COLO668 (cell line): ENCODE data around the gene TOR2A.

ENCODE experiments used
- DNase-seq: peaks from one replicate; lab custom pipeline; 2025; ENCODE audit not compliant: unreplicated experiment; lab: John Stamatoyannopoulos, UW

The TOR2A gene

DNA sequence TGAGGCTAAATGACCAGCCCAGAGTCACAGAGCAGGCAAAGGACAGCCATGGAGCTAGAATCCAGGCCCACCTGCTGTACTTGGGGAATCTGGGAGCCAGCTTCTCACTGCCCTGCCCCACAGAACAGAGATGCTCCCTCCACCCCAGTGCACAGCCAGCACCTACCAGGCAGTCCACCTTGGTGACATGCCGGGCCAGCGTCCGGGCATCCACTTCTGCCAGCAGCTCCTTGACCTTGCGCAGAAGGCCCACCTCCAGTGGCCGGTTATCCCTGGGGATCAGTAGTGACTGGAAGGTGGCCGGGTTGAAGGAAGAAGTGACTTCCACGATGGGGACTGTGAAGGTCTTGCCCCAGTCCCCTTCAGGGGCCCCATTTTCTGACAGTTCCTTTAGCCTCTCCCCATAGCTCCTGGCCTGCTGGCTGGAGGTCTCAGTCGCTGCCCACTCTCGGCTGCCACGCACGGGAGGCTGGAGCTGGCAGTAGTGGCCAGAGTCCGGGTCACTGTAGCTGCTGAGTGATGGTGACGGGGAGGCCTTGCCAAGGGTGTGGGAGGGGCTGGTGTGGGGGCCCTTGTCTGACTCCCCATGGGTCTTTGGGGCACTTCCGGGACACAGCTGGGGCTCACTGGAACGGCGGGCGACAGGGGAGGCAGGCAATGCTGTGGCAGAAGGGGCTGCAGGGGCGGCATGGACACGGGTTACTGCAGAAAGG is 9.5 kb upstream of the TOR2A start:
- DNase-seq, result no peak

DNA sequence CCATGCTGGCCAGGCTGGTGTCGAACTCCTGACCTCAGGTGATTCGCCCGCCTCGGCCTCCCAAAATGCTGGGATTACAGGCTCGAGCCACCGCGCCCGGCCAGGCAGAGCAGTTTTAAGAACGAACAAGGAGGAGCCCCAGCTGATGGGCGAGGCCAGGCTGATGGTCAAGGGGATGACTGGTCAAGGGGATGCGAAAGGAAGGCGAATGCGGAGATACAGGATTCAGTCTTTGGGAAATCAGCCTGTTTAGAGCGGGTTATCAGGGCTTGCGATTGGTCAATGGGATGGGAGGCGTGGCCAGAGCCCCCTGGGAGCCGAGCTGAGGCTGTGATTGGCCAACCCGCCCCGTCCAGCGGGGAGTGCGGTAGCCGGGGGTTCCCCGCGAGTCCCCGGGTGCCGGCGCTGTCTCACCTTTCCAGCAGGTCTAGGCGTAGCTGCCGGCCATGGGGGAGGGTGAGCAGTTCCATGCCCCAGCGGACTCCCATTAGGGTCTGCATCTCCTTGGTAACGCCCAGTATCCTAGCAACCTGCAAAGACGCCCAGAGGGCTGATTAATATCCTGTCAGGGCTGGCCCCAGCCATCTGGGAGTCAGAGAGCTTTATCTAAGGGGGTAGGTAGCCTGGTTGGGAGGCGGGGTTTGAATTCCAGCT is 7.5 kb upstream of the TOR2A start:
- DNase-seq, result peak; percentile 87

DNA sequence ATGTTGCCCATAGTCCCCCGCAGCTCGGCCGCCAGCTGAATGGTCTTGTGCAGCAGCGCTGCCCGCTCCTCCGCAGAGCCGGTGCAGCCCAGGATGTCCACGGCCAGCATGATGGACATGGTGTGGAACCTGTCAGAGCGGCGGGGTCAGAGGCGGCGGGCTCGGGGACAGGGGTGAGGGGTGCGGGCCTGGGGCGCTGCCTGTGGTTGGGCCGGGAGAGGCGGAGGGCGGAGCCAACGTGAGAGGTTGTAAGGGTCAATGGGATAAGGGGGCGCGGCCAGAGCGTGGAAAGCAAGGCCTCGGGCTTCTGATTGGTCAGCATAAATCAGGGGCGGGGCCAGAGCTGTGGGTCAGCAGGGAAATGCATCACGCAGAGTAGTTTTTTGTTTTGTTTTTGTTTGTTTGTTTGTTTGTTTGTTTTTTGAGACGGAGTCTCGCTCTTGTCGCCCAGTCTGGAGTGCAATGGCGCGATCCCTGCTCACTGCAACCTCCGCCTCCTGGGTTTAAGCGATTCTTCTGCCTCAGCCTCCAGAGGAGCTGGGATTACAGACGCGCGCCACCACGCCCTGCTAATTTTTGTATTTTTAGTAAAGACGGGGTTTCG is 6.8 kb upstream of the TOR2A start:
- DNase-seq, result peak; percentile 74

DNA sequence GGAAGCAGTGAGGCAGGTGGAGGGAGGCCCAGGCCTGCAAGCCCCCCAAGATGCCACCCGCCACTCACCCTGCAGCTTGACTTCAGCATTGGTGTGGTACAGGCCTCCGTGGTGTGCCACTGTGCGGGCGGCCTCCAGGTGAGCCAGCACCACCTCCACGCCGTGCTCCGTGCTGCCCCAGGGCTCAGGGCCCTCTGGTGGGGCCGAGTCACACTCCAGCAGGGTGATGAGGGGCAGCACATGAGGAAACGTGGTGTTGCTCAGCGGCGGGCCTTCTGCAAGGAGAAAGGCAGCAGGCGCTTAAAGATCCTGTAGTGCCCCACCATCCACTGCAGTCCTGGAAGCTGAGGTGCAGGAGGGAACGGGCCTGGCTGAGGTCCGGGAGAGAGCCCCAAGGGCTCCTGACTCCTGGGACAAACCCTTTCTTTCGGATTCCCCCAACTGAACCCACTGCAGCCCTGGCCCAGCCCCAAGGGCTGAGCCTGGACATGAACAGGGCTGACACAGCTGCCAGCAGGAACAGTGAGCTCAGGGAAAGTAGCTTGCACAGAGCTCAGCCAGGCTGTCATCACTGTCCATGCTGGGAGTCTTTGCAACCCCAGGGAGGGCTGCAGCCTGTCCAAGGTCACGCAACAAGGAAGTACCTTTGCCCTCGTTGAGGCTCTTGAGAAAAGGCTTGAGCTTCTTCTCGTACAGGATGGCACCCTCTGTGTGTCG is 4.7 kb upstream of the TOR2A start:
- DNase-seq, result no peak

DNA sequence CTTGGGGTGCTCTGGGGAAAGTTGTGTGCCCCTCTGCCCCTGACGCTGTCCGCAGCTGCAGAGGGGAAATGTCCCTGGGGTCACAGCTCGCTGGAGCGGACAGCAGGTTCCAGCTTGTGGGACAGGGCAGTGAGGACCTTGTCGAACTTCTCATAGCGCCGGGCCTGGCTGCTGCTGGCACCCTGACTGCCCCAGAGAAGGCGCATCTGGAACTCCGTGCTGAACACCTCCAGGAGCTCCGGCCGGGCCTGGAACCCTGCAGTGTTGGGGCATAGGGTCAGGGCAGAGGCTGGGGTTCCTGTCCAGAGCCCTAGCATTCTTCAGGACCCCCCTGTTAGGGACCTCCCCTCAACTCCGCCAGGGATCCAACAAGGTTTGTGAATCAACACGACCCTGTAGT is 3.6 kb upstream of the TOR2A start:
- no peak for DNase-seq

DNA sequence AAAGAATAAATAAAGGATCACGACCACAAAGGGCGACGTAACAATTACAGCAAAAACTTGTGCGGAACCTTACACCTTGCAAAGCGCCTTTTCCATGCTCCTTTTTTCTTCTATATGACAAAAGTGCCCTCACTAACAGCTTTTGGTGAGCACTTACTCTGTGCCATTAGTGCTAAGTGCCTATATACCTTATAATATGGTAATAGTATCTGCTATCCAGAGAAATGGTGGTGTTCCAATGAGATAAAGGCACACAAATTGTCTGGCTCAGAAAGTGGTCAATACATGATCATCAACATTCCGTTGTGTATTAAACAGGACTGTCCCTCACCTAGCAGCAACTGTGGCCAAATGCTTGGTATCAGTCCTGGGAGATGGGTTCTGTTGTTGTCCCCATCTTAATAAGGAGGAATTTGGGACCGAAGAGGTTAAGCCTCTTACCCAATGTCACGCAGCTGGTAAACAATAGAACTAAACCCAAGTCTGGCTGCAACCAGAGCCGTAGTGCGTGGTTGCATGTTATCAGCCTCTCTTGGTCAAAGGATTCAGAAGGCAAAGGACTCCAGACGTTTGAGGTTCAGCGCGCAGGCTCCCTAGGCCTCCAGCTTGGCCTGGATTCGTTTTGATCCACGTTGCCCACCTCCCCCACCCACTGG is 564 bp upstream of the TOR2A start:
- DNase-seq, result no peak

DNA sequence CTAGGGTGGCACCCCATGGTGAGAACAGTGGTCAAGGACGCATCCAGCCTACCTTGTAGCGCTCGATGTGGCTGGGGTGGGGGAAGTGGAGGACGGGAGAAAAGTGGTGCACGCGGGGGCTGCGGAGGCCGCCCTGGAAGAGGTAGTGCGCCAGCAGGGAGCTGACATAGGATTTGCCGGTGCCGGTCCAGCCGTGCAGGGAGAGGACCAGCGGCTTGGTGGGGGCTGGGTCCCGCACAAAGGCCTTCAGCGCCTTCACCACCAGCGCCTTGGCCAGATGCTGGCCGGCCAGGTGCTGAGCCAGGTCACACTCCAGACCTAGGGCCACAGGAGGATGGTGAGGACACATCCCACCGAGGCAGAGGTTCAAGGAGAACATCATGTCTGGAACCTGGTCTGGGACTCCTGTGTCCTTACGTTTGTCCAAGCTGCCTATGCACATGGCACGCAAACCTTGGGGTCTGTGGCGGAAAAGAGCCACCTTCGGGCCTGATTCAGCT is 797 bp downstream of the TOR2A start:
- DNase-seq, result no peak

DNA sequence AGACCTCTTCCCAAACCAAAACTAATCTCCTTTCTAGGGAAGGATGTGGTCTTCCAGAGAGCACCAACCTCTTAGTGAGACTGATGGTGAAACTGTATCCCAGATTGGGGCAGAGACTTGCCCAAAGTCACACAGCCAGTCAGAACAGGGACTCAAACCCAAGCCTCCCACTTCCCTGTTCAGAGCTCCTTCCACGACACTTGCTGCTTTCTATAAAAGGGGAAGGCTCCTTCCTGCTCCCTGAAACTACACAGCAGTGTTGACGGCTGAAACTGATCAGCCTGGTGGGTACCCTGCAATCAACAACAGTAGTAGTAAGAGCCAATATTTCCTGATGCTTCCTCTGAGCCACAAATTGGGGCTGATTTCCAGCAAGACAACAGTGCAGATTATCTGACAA is 1.5 kb downstream of the TOR2A start:
- no peak for DNase-seq

DNA sequence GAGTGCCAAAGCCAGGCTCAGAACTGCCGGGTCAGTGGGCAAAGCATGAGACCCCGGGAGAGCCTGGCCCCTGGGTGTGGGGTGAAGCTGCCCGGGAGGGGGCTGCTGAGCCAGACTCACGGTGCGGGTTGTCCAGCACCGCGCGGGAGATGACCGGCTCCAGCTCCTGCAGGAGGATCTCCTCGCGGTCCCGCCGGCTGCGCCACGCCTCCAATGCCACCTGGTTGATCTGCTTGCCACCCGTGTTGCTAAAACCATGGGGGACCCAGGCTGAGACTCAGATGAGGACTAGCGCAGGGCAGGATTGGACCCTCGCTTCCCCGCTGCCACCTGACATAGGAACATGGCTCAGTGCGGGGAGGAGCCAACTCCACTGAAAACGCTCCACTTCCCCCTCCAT is 2.6 kb downstream of the TOR2A start:
- DNase-seq, result no peak

DNA sequence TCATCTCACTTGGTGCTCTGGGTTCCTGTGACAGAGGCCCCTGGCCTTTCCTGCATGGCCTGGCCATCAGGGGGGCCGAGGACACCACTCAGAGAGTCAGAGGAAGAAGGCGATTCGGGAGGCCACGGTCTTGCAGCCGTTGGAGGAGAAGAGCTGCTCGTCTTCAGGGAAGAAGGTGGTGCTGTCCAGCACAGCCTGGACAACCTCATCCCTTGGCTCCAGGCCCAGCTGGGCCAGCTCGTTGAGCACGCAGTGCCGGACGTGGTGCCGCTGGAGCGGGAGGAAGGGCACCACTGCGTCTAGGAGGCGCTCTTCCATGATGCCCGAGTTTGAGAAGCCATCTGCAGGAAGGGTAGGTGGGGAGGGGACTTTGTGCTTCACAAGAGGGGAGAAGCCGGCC is 3.2 kb downstream of the TOR2A start:
- no peak for DNase-seq

DNA sequence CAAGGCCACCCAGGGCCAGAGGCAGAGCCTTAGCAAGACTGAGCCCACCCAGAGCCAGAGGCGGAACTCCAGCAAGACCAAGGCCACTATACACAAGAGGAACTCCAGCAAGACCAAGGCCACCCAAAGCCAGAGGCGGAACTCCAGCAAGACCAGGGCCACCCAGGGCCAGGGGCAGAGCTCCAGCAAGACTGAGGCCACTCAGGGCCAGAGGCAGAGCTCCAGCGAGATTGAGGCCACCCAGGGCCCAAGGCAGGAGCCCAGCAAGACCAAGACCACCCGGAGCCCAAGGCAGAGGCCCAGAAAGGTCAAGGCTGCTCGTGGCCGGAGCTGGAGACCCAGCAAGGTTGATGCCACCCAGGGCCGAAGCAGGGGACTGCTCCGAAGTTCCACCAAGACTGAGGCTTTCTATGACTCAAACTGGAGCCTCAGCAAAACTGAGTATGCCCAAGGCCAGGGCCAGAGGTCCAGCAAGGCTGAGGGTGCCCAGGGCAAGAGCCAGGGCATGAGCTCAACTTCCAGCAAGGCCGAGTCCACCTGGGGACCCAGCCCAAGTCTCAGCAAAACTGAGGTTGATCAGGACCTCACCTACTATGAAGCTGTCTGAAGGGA is 4.2 kb downstream of the TOR2A start:
- DNase-seq, result no peak

DNA sequence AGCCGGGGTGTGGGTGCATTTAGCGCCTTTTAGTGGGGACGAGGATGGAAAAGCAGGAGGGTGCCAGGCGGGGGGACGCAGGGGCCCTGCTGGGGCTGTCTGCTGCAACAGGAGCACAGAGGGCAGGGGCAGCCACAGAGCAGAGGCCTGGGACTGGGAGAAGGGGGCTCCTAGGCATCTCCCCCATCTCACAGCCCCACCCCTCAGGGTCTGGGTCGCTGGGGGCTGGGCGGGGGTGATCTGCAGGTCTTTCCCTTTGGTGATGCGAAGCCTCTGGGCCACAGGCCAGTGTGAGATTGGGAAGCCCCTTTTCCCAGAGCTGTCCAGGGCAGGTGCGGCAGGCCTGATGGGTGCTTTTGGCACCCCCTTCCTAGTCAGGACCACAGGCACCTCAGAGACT is 4.8 kb downstream of the TOR2A start:
- no peak for DNase-seq

DNA sequence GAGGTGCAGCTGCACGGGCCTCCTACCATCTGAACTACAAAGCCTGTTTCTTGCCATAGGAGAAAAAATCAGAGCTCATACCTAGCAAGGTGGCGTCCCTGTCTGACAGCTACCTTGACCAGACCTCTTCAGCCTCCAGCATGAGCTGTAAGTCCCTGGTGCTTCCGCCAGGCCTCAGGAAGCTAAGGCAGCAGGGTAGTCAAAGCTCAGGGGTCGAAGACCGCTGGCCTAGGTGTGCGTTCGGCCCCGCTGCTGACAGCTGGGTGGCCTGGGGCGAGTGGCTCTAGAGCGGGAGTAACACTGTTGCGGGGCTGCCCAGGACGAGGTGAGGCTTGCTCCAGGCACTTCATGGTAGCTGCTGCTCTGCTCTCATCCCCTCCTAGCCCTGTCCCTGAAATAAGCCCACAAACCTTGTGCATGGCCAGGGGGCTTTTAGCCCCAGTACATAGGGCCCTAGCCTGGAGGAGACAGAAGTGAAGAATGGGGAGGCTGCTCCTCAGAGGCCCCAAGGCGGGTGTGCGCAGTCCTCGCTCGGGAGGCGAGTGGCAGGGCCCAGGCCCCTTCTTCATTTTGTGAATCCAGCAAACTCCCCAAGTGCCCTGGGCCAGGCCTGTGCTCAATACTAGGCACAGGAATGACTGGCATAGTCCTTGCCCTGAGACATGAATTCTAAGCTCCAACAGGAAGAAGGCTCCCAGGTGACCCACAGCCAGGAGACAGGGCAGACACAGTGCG is 5.4 kb downstream of the TOR2A start:
- no peak for DNase-seq

DNA sequence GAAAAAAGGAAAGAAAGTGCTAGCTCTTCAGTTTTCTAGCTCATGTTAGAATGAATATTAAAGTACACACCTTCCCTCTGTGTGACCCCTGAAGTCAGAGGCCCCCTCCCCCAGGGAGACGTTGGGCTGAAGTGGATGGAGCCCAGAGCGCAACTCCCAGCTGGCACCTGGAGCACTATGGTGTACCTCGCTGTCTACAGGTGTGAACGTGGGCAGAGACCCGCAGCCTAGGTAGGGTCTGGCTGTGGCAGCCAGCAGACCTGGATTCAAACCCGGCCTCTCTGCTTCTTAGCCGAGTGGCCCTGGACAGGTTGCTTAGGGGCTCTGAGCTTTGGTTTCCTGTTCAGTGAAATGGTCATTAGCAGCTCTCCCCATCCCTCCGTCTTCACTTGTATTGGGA is 6.3 kb downstream of the TOR2A start:
- no peak for DNase-seq

DNA sequence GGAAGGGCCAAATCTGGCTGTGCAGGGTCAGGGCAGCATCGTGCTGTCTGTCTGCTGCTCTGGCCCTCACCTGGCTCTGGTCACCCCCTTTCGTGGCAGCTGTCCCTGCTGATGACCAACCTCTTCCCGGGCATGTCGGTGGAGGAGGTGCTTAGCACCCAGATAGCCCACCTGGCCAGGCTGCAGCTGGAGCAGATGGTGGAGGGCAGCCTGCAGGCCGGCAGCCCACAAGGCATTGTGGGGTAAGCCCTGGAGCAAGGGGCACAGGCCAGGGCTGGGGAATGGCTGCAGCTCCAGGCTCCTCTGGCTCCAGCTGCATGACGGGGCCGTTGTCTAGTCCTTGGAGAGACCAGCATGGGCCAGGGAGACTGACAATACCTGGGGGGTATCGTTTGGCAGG is 8.2 kb downstream of the TOR2A start:
- DNase-seq, result peak; percentile 33

DNA sequence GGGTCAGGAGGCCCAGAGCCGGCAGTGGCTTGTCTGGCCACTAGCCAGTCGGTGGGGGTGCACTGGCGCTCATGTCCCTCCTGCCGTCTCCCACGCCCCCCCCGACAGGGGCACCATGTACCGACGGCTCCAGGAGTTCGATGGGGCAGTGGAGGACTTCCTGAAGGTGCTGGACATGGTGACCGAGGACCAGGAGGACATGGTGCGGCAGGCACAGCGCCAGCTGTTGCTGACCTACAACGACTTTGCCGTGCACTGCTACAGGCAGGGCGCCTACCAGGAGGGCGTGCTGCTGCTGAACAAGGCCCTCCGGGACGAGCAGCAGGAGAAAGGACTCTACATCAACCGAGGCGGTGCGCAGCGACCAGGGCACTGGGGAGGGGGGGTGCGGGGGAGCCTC is 11.1 kb downstream of the TOR2A start:
- DNase-seq, result peak; percentile 42

DNA sequence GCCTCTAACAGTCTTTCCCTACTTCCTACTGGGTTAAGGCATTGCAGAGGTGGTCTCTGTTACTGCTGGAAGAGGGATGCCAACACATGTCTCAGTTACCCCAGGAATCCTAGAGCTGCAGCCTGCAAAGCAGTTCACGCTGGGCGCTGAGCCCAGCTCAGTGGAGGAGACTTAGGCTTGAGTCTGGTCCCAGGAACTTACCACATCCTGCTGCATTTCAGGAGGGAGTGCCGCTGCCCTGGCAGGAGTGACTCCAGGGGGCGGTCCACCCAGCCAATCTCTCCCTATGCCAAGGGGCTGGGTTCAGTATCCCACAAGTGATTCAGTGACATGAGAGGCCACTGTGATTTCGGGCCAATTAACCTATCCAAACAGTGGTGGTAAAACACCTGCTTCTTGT is 11.7 kb downstream of the TOR2A start:
- DNase-seq, result peak; percentile 31

DNA sequence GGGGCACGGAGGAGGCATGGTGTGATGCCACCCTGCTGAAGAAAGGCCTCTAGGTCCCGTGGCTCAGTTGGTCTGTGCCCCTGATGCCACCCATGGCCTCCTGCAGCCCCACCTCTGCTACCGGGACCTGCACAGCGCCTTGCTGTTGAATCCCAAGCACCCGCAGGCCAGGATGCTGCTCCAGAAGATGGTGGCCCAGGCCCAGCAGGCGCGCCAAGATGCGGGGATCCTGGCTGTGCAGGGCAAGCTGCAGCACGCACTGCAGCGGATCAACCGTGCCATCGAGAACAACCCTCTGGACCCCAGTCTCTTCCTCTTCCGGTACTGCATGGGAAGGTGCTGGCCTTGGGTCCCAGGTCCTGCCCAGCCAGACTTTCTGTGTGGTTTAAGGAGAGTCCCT is 12.1 kb downstream of the TOR2A start:
- DNase-seq, result no peak

DNA sequence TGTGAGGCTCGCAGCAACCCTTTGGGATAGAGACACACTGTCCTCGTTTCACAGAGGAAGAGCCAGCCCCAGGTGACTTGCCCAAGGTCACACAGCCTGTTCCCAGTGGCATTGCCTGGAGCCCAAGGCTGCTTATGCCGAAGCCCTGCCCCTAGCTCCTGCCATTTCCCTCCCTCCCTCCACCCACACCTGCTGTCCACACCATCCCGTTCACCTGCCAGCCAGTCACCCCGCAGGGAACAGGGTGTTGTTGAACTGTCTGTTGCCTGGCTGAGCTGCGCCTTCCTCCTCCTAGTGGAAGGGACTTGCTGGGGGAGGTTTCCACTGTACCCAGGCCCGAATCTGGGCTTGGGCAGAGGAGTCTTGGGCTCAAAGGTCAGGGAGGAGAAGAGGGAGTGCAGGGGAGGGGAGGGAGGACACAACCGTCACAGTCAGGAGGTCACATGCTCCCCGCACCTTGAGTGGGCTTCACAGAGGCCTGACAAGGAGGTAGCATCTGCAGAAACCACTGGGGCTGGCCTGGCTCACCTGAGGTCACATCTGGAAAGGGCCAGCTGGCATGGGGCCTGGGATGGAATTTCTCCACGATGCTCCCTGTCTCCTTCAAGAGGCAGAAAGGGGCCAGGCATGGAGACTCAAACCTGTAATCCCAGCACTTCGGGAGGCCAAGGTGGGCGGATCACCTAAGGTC is 12.9 kb downstream of the TOR2A start:
- peak; percentile 58 for DNase-seq
